ENCODE data around the gene EDAR.

EDAR gene

DNA sequence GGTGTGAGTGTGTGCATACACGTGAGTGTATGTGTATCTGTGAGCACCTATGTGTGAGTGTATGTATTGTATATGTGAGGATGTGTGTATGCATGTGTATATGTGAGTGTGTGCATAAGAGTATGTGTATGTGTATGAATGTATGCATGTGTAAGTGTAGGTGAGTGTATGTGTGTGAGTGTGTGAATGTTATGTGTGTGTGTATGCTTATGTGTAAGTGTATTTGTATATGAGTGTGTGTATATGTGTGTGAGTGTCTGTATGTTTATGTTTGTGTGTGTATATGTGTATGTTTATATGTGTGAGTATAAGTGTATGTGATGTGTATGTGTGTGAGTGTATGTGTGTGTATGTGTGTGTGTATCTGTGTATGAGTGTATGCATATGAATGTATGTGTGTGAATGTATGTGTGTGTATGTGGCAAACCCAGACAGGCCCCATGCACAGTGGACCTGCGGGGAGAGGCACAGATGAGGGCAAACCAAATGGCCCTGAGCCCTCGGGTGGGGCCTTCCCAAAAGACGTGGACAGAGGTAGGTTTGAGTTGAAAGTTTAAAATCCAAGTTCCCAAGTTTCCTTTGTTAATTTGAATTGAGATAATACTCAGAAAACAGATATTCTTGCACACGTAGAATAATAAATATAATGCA, 51.5 kb downstream of the EDAR start:
- DNase-seq: no peak

DNA sequence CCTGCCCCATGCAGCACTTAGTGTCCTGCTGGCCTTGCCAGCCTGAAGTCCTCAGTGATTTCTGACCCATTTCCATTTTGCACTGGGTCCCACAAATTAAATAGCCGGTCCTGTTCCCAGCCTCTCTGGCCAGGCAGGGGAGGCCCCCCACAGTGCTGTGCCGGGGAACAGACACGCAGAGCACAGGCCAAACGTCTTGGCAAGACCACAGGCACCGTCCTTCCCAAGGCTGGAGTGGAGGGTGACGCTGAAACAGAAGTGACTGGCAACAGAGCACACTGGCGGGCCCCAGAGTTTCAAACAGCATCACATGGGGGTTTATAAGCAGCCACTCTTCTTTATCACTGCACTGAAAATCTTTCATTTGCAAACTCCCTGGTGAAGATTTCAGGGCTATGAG, 52.2 kb downstream of the EDAR start:
- DNase-seq: no peak

DNA sequence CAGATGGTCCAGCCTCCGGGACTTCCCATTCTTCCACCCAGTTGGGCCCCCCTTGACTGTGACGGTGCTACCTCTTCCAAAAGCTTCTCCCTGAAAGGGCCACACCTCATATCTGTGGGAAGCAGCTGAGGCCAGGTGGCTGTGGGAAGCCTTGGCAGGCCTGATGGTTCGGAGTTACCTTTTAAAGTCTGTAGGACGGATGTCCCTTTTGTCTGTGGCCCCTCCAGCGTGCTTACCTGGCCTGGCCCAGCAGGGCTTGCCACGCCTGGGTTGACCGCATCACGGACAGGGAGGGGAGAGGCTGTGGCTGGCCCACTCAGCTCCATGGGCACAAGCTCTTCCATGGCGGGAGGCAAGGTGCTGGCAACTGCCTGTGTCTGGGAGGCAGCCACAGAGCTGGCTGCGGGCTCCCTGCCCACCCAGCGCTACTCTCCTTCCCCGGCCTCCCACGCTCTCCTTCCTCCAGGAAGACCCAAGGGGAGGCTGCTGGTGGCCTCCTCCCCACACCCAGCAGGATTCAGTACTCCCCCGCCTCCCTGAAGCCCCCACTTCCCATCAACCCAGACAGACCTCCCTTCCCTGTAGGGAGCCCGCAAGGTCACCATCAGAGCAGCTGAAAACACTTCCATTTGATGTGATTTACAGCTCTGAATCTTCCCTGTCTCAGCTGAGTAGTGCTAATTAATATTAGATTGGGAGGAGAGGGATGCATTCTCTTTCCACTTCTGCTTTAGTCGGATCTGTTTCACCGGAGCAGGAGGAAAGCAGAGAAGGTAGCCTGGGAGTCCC, 52.8 kb downstream of the EDAR start:
- DNase-seq: no peak

DNA sequence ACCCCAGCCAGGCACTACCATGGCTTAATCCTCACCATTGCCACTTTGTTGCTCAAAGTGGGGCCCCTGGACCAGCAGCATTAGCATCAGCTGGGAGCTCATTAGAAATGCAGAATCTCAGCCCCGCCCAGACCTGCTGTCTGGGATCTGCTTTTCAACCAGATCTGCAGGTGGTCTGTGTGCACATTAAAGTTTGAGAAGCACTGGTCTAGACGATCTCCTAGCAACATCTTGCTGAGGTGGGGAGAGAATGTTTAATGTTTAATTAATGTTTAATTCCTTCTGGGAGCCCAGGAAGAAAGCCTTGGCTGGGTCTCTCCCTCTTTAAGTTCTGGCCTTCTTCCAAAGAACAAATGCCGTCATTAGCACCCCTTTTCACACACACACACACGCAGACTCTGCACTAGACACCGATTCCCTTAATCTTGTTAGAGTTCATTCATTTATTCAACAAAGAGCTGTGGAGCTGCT, 53.7 kb downstream of the EDAR start:
- no peak for DNase-seq

DNA sequence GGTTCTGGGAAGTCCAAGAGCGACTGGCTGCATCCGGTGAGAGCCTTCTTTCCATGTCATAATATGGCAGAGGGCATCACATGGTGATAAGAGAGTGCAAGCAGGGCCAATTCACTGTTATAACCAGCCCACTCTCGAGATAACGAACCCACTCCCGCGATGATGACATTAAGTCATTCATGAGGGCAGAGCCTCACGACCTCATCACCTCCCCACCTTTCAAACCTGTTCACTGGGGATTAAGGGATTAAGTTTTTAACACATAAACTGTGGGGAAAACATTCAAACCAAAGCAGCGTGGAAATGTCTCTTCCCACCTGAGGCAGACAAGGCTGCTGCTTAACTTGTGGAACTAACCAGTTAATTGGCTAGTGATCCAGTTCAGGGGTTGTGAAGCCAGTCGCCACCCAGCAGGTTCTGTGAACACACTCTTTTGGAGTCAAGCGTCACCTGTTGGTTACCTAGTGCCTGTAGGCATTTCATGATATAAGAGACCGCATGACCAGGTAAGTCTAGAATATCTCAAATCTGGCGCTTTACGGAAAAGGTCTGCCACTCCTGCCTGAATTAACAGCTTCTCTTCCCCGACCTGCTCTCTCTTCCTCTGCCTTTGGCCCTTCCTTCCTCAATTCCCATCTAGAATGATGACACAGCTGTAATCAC, 54.3 kb downstream of the EDAR start:
- DNase-seq: no peak

DNA sequence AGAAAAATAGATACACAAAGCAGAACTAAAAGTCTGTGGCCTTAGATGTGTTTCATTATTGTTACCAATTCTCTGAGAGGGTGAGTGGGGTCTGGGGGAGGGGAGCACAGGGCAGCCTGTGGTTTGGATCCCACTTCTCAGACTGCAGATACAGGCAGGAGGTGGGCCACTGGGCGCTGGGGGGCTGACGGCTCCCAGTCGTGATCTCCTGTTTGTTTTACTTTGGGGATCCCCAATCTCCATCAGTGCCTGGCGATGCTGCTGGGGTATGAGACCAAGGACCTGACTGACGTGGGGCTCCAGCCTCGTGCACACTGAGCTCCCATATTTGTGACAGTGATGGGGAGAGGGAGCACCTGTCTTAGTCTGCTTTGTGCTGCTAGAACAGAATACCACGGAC, 54.9 kb downstream of the EDAR start:
- DNase-seq: no peak

DNA sequence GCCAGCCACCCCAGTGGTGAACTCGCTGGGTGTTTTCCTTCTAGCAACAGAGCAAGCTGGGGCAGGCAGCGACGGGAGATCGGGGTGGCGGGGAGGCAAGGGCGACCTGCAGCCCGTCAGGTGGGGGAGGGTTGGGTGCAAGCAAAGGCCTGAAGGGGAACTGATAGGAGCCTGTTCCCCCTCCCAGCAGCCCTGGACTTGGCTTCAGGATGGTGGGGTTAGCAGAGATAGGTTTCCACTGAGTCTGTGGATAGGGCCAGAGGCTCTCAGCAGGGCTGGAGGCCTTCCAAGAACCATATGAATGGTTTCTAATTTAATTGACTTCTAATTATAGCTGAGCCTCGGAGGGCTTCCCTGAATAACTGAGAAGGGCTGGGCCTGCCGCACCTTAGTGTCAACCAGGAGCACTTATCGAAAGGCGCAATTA, 55.3 kb downstream of the EDAR start:
- DNase-seq: no peak

DNA sequence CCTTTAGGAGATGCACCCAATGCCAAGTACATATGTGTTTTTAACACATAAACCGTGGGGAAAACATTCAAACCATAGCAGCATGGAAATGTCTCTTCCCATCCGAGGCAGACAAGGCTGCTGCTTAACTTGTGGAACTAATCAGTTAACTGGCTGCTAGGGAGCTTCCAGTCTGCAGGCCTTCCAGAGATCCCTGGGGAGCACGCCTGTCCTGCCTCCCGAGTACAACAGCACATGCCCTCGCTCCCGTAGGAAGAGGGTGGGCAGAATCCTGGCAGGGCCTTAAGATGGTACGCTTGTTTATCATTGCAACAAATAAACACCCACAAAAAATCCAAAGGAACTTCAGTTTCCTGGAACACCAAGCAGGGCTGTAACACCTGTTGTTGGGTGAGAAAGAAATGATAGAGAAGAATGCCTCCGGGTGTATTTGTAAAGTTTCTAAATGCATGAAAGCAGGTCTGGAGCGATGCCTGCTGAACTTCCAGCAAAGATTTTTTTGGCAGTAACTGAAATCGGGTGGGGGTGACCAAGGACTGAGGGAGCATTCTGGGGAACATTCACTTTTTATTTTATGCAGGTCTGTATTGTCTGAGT, 56.2 kb downstream of the EDAR start:
- no peak for DNase-seq

DNA sequence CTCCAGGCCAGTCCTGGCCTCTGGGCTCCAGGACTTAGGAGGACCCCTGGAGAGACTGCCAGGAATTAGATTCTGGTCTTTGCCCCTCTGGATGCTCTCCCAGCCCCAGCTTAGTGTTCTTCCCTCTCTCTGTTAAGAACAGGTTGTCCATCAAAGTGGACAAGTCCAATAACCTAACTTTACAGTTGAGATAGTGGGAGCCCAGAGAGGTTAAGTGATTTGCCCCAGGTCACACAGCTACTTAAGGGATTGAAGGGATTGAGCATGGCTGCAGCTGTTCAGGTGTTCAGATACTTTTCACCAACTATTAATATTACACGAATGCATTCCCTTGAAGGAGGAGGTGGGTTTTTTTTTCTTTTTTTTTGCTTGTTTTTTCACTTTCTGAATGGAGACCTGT, 57.6 kb downstream of the EDAR start:
- DNase-seq: no peak

DNA sequence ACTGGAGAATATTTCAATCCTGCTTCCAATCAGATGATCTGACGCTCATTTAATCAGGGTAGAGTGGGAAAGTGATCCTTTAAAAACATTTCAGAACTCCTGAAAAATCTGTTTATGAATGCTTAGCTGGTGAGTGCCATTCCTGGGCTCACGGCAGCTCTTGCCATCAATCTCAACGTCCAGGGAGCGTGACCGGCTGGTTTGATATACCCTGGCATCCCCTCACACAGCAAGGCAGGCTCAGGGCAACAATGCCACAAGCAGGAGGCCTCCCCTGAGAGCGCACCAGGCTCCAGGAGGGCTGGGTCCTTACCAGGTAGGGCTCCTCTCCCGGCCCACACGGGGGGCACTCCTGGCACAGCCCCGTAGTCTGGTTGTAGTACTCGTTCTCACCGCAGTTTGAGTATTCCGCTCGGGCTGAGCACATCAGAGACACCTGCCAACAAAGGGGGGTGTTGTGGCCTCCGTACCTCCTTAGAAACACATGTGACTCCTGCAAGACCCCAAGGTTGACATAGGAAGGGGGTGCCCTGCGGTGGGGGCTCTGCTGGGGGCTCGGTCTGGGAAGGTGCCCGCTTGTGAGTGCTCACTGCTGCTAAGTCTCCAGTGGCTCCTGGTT, 59.1 kb downstream of the EDAR start:
- no peak for DNase-seq

DNA sequence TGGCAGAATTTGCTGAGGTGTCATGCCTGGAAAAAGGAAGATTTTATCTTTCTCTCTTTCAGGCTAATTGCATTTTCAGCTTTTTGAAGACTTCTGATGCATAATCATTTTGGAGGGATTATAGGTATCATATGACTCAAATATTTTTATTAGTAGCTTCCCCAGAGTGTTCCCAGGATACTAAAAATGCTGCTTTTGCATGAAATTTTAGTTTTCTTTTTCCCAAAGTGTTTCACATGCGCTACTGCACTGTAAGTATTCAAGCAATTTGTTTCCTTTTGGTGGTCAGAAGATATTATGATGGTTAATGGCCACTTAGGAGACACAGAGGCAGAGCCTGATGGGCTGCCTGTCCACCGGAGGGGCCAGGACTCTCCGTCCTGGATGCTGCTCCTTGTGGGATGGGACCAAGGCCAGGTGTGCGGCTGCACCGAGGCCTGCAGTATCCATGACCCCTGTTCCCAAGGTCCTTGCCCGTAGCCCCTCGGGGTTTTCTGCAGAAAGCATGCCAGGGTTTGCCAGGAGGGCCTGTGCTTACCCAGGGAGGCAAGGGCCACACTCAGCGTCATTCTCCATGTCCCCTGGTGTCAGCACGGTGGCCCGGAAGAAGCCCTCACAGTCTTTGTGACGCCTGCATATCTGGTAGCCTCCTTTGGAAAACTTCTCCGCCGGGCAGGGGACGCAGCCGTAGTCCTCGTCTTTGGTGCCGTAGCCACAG, 60.2 kb downstream of the EDAR start:
- DNase-seq: no peak

DNA sequence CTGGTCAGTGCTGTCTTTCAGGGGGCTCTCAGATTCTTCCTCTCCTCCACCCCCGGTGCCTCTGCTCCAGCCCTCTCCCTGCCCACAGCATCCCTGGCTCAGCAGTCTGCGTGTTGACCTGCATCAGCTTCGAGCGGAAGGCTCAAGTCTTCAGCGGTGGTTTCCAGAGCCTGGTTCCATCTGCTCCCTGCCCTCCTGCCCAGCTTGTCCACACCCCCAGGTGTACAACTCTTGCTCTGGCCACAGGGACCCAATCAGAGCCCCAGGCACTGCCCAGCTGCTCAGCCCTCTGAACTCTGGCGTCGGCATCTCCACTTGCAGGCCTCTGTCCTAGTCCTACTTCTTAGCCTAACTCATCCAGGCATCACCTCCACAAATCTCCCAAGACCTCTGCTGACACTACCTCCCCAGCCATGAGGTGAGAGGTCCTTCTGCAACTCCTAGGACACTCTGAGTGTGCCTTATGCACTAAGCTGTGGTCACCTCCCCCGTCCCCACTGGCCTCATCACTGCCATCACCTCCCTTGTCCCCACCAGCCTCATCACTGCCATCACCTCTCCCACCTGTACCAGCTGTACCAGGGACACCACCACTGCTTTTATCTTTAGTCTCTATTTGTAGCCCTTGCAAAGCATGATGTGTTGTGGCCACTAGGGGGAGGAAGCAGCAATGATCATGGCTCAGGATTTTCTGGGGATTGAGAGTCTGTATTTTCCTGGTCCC, 60.9 kb downstream of the EDAR start:
- DNase-seq: no peak

DNA sequence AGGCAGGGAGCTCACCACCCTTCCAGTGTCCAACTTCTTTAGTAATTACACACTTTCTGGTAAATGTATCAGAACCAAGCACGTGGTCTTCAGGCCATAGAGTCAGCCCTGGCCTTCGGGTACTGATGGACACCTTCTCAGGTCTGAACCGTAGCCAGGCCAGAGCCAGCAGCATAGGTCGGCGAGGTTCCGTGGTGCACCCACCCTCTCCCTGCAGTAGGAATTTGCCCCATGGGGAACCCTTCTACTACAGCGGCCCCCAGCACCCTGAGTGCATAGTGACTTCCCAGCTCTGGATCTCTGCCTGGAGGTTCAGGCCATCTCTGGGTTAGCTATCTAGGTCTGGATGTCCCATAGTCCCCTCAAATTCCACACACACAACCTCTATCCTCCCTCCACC, 61.6 kb downstream of the EDAR start:
- no peak for DNase-seq

DNA sequence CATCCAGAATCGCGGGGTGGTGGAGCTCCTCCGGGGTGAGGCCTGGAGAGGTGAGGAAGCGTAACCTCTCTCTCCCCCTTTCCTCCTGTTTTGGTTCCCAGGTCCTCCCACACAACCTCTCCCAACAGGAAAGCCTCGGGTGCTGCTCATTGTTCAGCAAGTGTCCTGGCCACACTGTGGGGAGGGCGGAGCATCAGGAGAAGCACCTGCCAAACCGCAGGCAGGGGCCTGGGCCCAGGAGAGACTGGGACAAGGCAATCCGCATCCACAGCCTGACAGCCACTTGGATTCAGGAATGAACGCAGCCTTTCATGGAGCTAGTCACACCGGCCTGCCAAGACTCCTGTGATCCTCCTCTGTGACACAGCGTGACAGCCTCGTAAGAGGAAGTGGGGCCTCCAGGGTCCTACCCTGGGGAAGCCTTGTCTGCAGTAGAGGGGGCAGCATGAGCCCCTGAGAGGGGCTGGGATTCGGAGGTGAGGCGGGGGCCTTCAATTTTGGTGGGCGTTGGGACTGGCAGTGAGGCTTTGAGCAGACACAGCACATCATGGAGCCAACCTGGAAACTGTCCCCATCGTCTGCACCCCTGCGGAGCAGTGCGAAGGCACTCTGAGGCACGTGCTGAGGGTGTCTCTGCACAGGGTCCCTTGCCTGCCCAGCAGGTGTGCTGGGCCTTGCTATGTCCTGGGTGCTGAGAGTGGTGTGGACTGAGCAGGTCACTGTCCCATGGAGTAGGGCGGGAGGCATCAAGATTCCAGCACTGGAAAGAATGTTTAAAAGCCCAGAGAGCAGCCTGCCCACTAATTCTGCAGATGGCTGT, 62.2 kb downstream of the EDAR start:
- no peak for DNase-seq

DNA sequence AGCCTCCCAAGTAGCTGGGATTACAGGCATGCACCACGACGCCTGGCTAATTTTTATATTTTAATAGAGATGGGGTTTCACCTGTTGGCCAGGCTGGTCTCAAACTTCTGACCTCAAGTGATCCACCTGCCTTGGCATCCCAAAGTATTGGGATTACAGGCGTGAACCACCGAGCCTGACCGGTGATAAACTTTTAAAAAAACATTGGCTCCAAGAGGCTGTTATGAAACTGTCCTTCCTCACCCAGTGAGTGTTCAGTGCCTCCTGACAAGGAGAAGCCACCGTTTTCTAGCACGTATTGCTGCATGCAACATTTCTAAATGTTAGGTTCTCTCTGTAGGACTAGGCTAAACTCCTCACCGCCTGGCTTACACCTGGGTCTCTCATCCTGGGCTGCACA, 63.3 kb downstream of the EDAR start:
- DNase-seq: no peak

DNA sequence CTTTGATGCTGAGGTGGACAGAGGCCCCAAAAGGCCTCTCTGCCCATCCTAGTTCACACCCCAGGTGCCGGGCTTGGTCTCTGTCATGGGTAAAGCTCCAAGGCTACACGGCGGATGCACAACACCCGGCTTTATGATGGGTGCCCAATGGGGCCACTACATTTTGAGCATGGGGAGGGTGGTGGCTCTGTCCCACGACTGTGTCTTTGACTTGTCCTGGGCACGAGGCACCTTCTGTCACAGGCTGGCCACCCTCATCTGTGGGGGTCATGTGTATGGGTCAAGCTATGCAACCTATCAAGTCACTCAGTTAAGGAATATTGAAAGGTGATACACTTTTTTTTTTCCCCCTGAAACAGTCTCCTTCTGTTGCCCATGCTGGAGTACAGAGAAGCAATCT, 63.7 kb downstream of the EDAR start:
- no peak for DNase-seq

DNA sequence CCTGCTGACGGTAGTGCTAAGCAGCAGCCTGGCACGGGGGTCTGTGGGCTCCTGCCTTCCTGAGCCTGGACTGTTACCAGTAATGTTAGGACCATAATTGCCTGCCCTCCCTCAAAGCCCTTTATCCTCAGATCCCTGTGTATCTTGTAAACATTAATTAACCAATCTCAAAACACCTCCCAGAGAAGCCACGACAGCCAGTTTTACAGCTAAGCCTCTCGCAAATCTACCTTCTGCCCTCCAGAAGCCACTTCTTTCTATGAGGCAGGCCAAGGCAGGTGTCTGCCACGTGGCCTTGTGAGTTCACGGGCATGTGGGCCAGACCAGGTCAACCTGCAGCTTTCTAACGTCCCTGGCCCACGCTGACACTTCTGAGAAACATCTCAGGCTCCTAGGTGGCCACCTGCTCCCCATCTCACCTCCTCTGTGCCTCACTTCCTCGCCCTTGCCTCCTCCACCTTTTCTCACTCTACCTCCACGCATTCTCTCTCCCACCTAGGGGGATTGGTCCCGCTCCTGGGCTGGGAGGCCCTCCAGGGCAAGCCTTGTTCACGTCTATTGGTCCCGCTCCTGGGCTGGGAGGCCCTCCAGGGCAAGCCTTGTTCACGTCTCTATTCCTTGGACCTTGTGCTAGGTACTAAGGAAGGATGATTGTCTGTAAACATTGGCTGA, 64.3 kb downstream of the EDAR start:
- DNase-seq: no peak

DNA sequence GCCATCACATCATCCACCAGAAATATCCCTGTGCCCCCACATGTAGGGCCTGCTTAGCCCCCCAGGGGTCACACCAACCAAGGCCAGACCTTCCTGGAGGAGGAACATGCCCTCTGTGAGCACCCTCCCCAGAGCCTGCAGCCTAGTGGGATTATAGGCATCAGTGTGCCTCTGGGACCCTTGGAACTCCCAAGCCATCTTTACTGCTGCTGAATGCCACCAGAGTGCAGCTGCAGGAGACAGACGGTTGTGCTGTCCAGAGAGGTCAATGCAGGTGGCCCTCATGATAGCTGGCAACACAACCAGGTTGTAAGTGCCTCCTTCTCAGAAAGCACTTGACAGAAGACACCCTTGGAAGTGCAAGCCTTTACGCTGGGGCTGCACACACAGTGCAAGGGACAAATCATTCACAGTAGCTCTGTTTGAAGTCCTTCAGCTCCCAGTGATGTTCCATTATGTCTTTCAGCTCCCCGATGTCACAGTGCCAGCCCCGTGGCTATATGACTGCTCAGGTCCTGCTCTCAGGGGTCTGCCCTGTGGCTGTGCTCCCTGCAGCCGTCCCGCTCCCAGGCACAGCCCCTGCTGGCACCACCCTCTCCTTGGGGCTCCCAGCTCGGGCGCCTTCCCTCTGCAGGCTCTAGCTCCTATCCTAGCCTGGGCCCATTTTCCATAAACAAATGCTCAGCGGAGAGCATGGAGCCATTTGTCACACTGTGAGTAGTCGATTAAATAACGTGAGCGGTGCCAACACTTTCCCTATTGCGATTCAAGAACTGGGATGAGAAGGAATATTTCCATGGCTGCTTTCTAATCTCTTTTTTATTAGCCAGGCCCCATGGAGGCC, 65.1 kb downstream of the EDAR start:
- DNase-seq: no peak

DNA sequence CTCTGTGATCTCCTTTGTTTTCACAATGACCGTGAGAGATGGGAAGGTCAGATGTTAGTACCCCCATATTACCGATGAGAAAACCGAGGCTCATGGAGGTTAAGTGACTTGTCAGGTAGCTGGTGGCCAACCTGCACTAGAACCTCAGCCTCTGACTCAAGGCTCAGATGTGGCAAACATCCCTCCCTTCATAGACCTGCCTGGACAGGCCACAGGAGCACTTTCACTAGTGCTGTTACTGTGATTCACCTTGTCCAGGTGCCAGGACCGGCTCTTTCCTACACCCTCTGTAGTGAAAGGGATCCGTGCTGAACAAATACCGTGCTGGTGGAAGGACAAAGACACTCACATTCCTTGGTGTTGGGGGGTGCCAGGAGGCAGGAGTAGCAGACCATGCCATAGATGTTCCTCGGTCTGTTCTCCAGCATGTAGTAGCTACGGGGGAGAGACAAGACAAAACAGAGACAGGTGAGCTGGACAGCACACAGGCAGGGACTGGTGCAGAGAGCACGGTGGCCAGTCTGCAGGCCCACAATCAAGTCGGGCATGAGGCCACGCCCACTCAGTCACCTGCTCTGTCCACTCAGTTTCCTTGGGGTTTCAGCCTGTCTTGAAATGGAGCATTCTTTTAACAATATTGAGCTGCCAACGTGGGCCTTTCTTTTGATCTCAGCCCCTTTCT, 65.9 kb downstream of the EDAR start:
- no peak for DNase-seq
